GM19240 (cell line): Measurements from ENCODE around the gene ACAA2.
"Not testable (repeated sequence)": the region's sequence is repeated elsewhere in the genome, so short reads cannot be mapped to it uniquely, and the experiment has no call there.

Experiments used
- DNase-seq: peaks from one replicate; pipeline ENCODE4 v3.0.0; 2011; ENCODE audit warnings: low spot score; ENCODE audit not compliant: insufficient read length

Gene ACAA2

DNA sequence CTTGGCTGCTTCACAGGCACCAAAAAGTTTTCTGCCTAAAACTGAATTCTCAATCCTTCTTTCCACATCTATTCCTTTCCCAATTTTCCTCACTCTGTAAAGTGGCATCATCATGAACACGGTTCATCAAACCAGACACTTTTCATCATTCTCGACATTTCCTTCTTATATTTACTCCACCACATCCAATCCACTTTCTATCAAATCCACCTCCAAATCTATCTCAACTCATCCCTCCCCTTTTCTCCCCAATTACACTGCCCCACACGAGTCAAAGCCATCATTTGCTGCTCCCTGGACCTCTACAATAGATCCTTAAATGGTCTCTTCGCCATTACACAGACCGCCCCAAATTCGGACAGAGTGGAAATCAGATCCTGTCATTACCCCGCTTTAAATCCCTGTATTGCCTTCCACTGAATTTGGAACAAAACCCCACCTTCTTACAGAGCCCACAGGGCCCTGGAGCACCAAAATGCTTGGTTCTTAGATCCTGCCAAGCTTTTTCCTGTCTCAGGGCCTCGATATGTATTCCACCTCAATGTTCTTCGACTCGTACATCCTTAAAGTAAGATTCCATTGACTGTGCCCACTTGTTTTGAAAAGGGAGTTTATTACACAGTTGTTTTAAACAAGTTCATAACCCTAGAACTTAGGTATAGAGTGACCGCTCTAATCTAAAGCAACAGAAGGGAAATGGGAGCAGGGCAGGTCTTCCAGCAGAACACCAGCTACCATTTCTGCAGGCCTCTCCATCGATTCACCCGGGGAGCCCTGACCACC, 856 bp downstream of the ACAA2 start:
- DNase-seq, result no peak

DNA sequence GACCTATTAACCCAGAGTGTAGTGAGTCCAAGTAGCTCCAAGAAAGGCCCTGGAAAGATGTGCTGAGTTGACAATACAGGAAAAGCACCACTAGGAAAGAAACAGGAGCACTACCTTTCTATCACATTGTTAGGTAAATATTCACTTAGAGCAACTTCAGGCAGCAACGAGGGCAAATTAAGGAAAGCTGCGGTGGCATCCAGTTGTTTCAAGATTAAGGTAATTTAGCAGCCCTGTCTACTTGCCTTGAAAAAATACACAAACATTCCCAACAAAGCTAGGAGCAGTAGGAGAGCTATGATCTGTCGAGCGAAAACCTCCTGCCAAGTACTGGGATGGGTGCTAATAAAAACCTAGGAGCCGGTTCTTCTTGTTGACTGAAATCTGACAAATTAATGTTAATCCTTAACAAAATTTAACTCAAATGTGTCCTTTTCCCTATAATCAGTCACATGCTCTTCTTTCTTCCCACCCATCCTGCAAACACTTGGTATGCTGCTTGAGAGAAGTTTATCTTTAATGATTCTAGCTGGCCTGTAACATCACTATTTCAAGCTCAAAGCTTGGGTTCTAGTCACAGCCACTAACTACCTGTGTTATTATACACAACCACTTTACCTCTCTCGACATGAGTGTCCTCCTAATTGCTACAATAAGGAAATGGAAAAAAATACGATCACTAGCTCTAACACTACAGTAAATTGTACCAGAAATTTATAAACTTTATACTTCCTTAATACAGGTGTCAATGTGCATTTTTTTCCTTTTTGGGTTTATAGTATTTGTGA, 2.0 kb downstream of the ACAA2 start:
- no peak for DNase-seq

DNA sequence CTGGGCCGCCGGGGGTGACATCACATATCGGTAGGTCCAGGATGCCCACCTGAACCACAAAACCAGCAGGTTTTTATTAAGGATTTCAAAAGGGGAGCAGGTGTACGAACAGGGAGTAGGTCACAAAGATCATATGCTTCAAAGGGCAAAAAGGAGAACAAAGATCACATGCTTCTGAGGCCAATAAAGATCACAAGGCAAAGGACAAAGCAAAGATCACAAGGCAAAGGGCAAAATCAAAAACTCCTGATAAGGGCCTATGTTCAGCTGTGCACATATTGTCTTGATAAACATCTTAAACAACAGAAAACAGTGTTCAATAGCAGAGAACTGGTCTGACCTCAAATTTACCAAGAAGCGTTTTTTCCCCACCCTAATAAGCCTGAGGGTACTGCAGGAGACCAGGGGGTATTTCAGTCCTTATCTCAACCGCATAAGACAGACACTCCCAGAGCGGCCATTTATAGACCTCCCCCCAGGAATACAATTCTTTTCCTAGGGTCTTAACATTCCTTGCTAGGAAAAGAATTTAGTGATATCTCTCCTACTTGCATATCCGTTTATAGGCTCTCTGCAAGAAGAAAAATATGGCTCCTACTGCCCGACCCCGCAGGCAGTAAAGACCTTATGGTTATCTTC, 4.7 kb downstream of the ACAA2 start:
- DNase-seq, result not testable (repeated sequence)

DNA sequence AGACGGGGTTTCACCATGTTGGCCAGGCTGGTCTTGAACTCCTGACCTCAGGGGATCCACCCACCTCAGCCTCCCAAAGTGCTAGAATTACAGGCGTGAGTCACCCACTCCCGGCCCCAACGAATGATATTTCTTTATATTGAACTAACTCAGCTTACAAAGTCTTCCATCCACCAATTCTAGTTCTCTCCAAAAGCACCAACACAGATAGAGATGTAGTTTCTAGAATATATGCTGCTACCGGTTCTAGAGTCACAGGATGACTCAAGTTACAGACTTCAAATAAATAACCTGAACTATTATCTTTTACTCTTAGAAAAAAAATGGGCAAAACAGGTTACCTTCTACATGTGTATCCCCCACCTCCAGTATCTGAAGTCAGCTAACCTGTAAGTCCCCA, 9.2 kb downstream of the ACAA2 start:
- DNase-seq, result no peak

DNA sequence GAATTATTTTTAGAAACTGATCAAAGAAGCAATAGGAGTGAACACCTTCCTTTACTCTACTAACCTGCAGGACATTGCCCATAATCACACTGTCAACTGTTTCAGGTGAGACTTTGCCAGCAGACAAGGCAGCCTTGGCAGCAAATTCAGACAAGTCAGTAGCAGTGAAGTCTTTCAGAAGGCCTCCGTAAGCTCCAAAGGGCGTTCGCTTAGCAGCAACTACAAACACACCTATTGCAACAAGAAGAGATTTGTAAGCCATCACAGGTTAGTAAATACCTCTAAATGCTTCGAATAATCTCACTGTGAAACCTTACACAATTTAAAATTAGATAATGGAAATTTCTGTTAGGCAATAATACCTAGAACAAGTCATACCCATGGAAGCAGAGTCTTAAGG, 10.7 kb downstream of the ACAA2 start:
- no peak for DNase-seq

DNA sequence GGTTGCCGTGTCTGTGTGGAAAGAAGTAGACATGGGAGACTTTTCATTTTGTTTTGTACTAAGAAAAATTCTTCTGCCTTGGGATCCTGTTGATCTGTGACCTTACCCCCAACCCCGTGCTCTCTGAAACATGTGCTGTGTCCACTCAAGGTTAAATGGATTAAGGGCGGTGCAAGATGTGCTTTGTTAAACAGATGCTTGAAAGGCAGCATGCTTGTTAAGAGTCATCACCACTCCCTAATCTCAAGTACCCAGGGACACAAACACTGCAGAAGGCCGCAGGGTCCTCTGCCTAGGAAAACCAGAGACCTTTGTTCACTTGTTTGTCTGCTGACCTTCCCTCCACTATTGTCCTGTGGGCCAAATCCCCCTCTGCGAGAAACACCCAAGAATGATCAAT, 12.8 kb downstream of the ACAA2 start:
- not testable (repeated sequence) for DNase-seq

DNA sequence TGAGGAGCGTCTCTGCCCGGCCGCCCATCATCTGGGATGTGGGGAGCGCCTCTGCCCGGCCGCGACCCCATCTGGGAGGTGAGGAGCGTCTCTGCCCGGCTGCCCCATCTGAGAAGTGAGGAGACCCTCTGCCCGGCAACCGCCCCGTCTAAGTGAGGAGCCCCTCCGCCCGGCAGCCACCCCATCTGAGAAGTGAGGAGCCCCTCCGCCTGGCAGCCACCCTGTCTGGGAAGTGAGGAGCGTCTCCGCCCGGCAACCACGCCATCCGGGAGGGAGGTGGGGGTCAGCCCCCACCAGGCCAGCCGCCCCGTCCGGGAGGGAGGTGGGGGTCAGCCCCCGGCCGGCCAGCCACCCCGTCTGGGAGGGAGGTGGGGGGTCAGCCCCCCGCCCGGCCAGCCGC, 13.5 kb downstream of the ACAA2 start:
- DNase-seq, result not testable (repeated sequence)

DNA sequence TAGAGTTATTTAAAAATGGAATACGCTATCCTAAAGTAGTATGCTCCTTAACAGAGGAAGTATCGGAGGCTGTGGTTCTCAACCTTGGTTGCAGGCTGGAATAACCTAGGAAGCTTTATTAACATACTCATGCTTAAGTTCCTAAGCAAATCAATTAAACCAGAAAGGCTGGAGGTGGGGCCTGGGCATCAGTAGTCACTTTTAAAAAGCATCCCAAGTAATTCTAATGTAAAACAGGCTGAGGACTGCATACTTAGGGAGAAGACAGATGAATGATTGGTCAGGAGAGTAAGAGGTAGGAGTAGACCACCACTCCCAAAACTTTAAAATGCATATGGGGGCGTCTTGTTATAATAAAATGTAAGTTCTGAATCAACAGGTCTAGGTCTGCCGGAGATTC, 15.3 kb downstream of the ACAA2 start:
- no peak for DNase-seq

DNA sequence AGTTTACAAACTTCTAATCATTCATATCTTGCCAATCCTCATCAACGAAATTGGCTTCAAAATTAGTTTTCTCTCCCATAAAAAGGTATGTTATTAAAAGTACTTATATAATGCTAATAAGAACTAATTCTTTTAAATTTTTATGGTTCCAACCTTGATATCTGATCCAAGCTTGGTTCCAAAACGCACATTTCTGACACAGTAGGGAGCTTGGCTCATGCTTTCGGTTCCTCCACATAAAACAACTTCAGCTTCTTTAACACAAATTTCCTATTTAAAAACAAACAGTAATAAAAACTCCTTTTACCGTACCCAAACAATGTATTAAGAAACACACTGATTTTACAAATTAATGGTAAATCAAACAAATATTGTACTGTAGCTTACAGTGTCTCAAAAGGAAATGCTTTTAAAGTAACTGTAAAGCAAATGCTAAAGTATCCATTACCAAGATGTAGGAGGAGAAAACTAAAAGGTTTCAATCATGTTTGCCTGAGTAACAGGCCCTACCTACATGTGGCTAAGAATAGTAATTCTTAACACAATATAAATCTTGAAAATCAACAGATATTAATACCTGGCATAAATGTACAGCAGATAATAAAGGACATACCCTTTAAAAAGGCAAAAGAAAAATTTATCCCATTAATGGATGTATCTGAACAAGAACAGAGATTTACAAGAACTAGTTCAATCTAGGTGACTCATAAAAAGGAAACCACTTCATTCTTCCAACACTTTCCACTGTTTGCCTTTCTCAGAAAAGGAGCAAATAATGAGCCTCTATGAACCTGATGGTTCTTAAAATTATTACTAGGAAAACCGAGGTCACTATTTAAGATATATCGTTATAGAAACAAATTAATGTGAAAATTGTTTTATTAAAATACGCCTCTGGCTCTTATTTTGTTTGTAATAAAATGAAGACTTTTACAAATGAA, 17.5 kb downstream of the ACAA2 start:
- no peak for DNase-seq

DNA sequence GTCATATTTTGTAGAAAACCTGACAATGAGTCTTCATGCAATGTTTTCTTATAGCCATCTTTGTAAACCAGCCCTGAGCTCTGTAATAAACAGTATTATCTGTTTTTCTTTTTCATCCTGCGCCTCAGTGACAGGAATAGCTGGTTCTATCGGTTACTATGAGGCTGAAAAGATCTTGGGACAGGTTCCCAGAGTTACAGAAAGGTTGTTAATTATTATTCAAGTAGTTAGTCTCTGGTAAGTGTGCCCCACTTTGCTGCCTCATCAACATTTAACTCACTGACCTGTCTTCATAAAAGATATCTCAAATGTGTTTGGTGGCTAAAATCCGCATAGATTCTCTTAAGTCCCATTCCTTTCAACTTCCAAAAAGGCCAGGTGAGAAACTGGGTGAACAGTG, 18.6 kb downstream of the ACAA2 start:
- DNase-seq, result no peak

DNA sequence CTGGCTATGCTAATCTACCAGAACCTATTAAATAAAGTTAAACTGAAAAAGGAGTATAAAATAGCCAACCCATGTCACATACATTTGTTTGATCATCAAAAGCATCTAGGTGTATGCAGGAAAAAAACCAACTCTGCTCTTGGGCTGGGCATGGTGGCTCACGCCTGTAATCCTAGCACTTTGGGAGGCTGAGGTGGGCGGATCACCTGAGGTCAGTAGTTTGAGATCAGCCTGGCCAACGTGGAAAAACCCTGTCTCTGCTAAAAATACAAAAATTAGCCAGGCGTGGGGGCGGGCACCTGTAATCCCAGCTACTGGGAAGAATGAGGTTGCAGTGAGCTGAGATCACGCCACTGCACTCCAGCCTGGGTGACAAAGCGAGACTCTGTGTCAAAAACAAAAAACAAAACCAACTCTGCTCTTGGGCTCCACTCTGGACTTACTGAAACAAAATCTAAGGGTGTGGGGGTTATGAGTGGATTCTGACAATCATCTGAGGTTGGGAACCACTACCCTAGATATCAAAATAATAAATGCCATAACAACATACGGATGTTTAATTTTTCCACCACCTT, 23.7 kb downstream of the ACAA2 start:
- DNase-seq, result not testable (repeated sequence)

DNA sequence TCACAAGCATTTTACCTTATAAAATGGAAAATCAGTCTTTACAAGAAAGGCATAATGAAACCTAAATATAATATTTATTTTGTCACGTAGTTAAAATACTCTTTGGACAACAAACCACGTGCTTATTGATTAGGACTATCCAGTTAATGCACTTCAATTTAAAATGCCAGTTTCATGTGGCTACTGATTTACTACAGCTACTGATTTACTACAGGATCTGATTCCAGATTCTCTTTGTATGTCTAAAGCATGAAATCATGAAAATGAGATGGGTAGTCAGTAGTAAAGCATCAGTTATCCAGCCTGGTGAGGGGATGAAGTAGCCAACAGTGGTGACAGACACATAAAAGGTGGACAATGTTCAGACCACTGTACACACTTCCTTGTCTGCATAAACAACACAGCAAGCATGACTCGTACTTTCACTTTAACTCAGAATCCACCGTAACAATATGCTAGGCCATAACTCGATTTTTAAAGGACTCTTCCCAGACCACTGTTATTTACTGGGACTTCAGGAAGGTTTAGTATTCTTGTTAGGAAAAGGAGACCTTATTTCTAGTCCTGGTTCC, 24.9 kb downstream of the ACAA2 start:
- no peak for DNase-seq

DNA sequence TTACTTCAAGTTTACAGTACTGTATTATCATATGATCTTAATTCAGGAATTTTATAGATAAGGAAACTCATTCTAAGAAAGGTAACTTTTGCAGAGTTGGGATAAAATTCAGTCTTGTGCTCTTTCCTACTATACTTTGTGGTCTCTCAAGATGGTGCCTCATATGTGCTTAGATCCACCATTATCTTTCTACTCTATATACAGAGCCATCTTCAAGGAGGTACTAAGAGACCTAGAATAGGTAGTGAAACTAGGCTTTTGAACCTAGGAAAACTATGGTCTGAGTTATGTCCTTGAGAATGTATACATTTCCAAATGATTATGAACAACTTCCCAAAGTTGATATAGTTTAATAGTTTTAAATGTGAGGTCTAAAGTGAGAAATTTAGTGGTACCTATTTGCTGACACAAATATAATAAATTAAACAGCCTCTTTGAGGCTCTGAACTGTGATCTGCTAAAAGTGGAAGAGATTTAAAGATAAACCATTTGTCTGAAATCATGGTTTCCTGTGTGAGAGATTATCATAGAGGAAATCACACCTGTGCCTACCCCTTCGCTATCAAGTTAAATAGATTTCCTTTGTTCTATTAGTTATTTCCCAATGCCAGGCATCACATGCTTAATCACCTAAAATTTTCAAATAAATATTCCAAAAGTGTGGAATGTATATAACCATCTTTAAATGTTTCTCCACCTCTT, 27.2 kb downstream of the ACAA2 start:
- DNase-seq, result no peak

DNA sequence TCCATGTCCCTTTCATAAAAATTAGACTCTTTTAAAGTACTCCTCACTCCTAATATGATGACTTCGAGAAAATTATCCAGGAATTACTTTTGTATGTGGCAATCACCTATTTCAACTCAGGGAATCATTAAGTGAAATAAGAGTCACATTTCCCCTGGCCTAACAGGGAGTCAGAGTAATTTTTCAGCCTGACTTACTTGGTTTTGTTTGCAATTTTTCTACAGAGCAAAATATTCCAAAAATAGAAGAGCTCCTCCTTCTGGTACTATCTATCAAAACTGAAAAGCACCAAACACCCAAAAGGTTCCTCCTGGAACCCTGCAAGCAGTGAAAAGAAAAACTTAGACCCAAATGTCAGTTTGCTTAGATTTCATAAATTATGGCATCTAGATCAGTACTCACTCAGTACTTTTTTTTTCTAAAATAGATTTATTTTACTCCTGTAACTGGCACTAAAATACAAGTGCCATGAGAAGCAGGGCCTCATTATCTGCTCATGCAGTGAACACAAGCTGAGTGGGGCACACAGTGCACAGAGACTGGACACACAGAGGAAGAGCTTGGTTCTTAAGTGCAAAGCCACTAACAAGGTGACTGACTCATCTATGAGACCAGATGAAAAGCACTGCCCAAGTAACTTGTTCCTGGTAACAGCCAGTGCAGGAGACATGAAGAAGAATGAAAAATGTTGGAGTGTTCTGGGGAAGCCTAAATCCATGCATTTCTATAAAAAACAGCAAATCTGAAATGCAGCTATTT, 28.7 kb downstream of the ACAA2 start:
- DNase-seq, result no peak

DNA sequence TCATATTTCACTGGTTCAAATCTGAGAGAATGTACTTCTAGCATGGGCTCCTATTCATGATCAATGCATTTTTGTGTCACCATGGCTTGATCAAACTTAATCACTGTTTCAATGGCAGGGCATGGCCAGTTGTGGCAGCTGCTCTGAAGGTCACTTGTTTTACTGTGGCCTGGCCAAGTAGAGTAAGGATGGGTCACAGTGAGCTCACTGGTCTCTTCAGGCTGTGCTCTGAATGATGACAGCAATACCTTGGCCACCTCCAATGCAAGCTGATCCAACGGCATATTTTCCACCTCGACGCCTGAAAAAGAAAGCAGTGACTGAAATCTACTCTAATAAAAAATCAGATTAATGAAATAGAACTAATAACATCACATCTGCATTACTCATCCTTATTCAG, 29.7 kb downstream of the ACAA2 start:
- DNase-seq, result not testable (repeated sequence)

DNA sequence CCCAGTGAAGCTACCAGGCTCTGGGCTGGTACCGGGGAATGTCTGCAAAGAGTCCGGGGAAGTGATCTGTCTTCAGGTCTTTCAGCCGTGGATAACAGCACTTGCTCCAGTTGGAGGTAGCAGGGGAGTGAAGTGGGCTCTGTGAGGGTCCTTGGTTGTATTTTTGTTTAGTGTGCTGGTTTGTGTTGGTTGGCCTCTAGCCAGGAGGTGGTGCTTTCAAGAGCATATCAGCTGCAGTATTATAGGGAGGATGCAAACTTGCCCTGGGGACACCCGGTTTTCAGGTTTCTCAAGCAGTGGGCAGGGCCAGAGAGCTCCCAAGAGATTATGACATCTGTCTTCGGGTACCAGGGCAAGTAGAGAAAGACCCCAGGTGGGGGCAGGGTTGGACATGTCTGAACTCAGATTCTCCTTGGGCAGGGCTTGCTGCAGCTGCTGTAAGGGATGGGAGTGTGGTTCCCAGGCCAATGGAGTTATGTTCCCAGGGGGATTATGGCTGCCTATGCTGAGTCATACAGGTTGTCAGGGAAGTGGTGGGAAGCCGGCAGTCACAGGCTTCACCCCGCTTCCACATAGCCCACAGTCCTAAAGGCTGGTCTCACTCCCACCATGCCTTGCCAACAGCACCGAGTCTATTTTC, 34.4 kb downstream of the ACAA2 start:
- DNase-seq, result no peak

DNA sequence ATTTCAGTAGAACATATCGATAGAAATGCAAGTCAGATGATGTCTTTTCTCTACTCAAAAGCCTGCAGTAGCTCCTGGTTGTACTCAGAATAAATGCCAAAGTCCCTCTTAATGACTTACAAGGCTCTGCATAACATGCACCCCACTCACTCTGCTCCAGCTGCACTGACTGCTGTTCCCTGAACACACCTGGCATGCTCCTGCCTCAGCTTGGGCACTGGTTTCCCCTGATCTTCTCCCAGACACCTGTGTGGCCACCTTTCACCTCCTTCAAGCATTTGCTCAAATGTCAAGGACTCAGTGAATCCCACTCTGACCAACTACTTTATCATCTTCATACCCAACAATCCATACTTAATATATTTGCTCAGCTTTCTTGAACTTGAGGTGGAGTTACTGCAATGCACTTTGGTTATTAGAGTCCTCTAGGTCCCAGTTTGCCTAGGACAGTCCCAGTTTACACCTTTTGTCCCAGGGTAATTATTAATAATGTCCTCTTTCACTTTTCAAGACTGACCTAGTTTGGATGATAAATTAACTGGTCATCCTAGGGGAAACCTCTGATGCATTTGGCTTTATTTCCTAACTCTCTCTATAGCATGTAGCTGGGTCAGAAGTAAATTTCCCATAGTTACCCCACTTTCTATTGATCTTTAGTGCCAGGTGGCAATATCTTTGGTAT, 44.1 kb downstream of the ACAA2 start:
- no peak for DNase-seq

DNA sequence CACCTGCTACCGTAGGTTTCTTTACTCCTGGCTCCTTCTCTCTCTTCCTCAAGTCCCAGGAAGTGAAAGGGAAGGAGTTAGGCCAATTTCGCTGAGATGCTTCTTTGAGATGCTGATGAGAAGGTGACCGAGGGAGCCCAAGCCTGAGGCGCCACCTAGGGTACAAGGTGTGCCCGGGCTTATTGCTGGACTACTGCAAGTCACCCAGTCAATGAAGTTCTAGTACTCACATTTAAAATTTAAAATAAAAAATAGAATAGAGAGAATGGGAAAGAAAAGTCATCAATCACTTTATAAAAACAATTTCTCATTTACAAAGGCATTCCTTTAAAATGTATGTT, 45.3 kb downstream of the ACAA2 start:
- no peak for DNase-seq
